Esophagus muscularis mucosa (tissue), 4 donors: ENCODE data around the gene RALGDS.

Experiments
- CTCF ChIP-seq, 3 experiments: fragments of 200-600 bp in 2 of 3; fragments of 450-650 bp in 1 of 3; sonication (generic) in 2 of 3; IDR thresholded peaks; one replicate each; pipeline ENCODE4 v1.5.1; 2017 to 2019; ENCODE audit warnings: antibody characterized with exemption in 3 of 3, mild to moderate bottlenecking in 2 of 3, moderate library complexity in 1 of 3
- EP300 ChIP-seq: sonication (generic); formaldehyde crosslinking; IDR thresholded peaks from one replicate; pipeline ENCODE4 v1.6.1; 2017; ENCODE audit warnings: antibody characterized with exemption
- POLR2A ChIP-seq: fragments of 450-650 bp; IDR thresholded peaks from one replicate; pipeline ENCODE4 v1.6.1; 2017; ENCODE audit warnings: antibody characterized with exemption, moderate library complexity, mild to moderate bottlenecking, low read depth
- POLR2AphosphoS5 ChIP-seq, 2 donors: sonication (generic); formaldehyde crosslinking; IDR thresholded peaks; one replicate each; pipeline ENCODE4 v1.6.1; 2017; ENCODE audit warnings: antibody characterized with exemption in 2 of 2

DNA sequence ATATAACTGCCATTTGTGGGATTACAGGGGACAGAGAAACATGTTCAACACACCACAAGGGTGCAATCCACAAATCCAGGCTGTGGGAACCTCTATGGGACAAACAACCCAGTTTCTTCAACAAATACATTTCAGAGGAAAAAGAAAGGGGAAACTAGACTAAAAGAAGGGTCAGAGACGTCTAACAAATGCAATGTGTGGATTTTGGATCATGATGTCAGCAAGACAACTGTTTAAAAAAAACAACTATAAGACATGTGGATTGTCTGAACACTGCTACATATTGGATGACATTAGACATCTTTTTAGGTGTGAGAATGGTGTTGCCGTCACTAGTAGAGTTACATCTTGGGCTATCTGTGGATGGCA, 3.9 kb upstream of the RALGDS start:
- no peak for TF ChIP-seq CTCF (IDR thresholded peaks at IDR 0.05)
- TF ChIP-seq POLR2A: no peak
- TF ChIP-seq POLR2AphosphoS5 (IDR thresholded peaks at IDR 0.05): no peak
- TF ChIP-seq EP300: no peak
